Tibial nerve (tissue), 4 donors: ENCODE data around the gene GNB3. TPM values are rescaled to one million over a fixed set of nuclear protein-coding genes. Genes with fewer than 3 reads are reported as not detected.
A peak's percentile ranks its signal among the peaks of the same experiment; 100 is the strongest.
"Not testable (repeated sequence)": the region's sequence is repeated elsewhere in the genome, so short reads cannot be mapped to it uniquely, and the experiment has no call there.

ENCODE experiments used
- DNase-seq, 2 donors: peaks; one replicate each; pipeline ENCODE4 v3.0.0-alpha.2; 2019; ENCODE audit warnings: low spot score in 2 of 2
- H3K27ac ChIP-seq, 4 donors: fragments of 200-600 bp; sonication (generic) in 3 of 4; one replicate each; pipeline ENCODE4 v1.5.1; 2017 to 2019; ENCODE audit warnings: mild to moderate bottlenecking in 1 of 4
- H3K27me3 ChIP-seq, 2 donors: fragments of 200-600 bp; sonication (generic) in 1 of 2; one replicate each; pipeline versions ENCODE4 v1.5.1 to v1.6.0; 2017 to 2019
- H3K36me3 ChIP-seq, 3 donors: fragments of 200-600 bp; sonication (generic); one replicate each; pipeline ENCODE4 v1.5.1; 2018 to 2019
- H3K4me1 ChIP-seq, 4 donors: fragments of 200-600 bp; sonication (generic) in 3 of 4; one replicate each; pipeline ENCODE4 v1.5.1; 2017 to 2019
- H3K4me3 ChIP-seq, 4 donors: fragments of 200-600 bp; sonication (generic) in 3 of 4; one replicate each; pipeline ENCODE4 v1.5.1; 2017 to 2019; ENCODE audit warnings: mild to moderate bottlenecking in 1 of 4, moderate library complexity in 1 of 4
- H3K9me3 ChIP-seq, 4 donors: fragments of 200-600 bp; sonication (generic) in 3 of 4; one replicate each; pipeline ENCODE4 v1.5.1; 2017 to 2019
- CTCF ChIP-seq, 5 experiments: fragments of 200-600 bp in 3 of 5; fragments of 450-650 bp in 2 of 5; sonication (generic) in 3 of 5; IDR thresholded peaks; one replicate each; pipeline ENCODE4 v1.5.1; 2016 to 2019; ENCODE audit warnings: antibody characterized with exemption in 5 of 5, mild to moderate bottlenecking in 3 of 5, moderate library complexity in 2 of 5
- EP300 ChIP-seq, 2 donors: sonication (generic); formaldehyde crosslinking; IDR thresholded peaks; one replicate each; pipeline ENCODE4 v1.6.1; 2017; ENCODE audit warnings: antibody characterized with exemption in 2 of 2, mild to moderate bottlenecking in 1 of 2
- POLR2A ChIP-seq, 2 donors: fragments of 450-650 bp; IDR thresholded peaks; one replicate each; pipeline ENCODE4 v1.6.1; 2017; ENCODE audit warnings: antibody characterized with exemption in 2 of 2, mild to moderate bottlenecking in 2 of 2, moderate library complexity in 2 of 2
- WGBS, 2 donors: methylation state at CpG; one replicate each; pipeline ENCODE4 v1.1.5; 2018; 5-methylcytosine and 5-hydroxymethylcytosine counted together
- total RNA-seq, 4 donors: library from RNA; depleted of rRNA; stranded (reverse); fragments of >200 nt; gene quantifications; one replicate each; pipeline ENCODE4 v1.1.0, GENCODE V29; 2016

The GNB3 gene
- total RNA-seq, 4 donors from 2014 or later = 0.84 to 9.9 (median 5.6) TPM

- DNase-seq = no peak
- no peak overlapping the region for H3K4me3 ChIP-seq
- no peaks in the 10 kb centered on the region for H3K9me3 ChIP-seq
- no peak overlapping the region for H3K27ac ChIP-seq
- H3K36me3 ChIP-seq = peaks cover 0 to 27% (median 0%) of the 10 kb centered on the region in 3 donors
- H3K4me1 ChIP-seq = no peaks in the 10 kb centered on the region
- no peaks in the 10 kb centered on the region for H3K27me3 ChIP-seq
- TF ChIP-seq CTCF (IDR thresholded peaks at IDR 0.05) = no peak
- no peak for TF ChIP-seq POLR2A (IDR thresholded peaks at IDR 0.05)
- no peak for TF ChIP-seq EP300 (IDR thresholded peaks at IDR 0.05)
- WGBS, 2 donors = 96 to 98% methylated on average over 5 of the region's 5 CpGs
Observed at GRCh38 chr12:6883252-6883651, 42.5 kb downstream of the GNB3 start.

GRCh38 chr12:6883683-6884082 lies 43.0 kb downstream of the GNB3 start:
- TF ChIP-seq EP300 (IDR thresholded peaks at IDR 0.05) (no peak), CTCF (IDR thresholded peaks at IDR 0.05) (no peak), POLR2A (IDR thresholded peaks at IDR 0.05) (no peak)
- Histone ChIP-seq H3K4me3 (no peak overlapping the region), H3K36me3 (peaks cover 0 to 27% (median 0%) of the 10 kb centered on the region in 3 donors), H3K27me3 (no peaks in the 10 kb centered on the region), H3K9me3 (no peaks in the 10 kb centered on the region), H3K4me1 (no peaks in the 10 kb centered on the region), H3K27ac (no peak overlapping the region)
- WGBS, 2 donors = 92 to 95% methylated on average over 9 to 11 of the region's 11 CpGs
- no peak for DNase-seq

- Histone ChIP-seq H3K27me3 (no peaks in the 10 kb centered on the region), H3K4me1 (no peaks in the 10 kb centered on the region), H3K4me3 (no peak overlapping the region), H3K27ac (peak overlapping the region in 1 of 4 donors; percentile 10), H3K9me3 (no peaks in the 10 kb centered on the region), H3K36me3 (peaks cover 0 to 27% (median 0%) of the 10 kb centered on the region in 3 donors)
- DNase-seq = no peak
- TF ChIP-seq EP300 (IDR thresholded peaks at IDR 0.05) (no peak), CTCF (IDR thresholded peaks at IDR 0.05) (no peak), POLR2A (IDR thresholded peaks at IDR 0.05) (no peak)
- 62 to 67% methylated on average over 22 of the region's 22 CpGs for WGBS, 2 donors
Observed at GRCh38 chr12:6884539-6884938, 43.8 kb downstream of the GNB3 start.

- not testable (repeated sequence) for H3K4me3 ChIP-seq, H3K27ac ChIP-seq, H3K9me3 ChIP-seq, H3K4me1 ChIP-seq, DNase-seq, H3K27me3 ChIP-seq
- WGBS, 2 donors = 65 to 74% methylated on average over 10 to 13 of the region's 15 CpGs
- peaks cover 0 to 27% (median 0%) of the 10 kb centered on the region in 3 donors for H3K36me3 ChIP-seq
Observed at GRCh38 chr12:6886206-6886999, 45.7 kb downstream of the GNB3 start.

- Histone ChIP-seq H3K36me3 (peaks cover 0 to 27% (median 0%) of the 10 kb centered on the region in 3 donors), H3K27me3 (no peaks in the 10 kb centered on the region), H3K9me3 (no peaks in the 10 kb centered on the region), H3K27ac (no peak overlapping the region), H3K4me1 (peaks cover 0 to 15% (median 5%) of the 10 kb centered on the region in 4 donors), H3K4me3 (no peak overlapping the region)
- WGBS, 2 donors = 80 to 85% methylated on average over 8 of the region's 8 CpGs
- DNase-seq = no peak
- TF ChIP-seq EP300 (IDR thresholded peaks at IDR 0.05) (no peak), POLR2A (IDR thresholded peaks at IDR 0.05) (no peak), CTCF (IDR thresholded peaks at IDR 0.05) (no peak)
Observed at GRCh38 chr12:6887460-6887859, 46.7 kb downstream of the GNB3 start.
